HG03025 (cell line): ENCODE data around the gene TBATA.

Source experiments
- ATAC-seq: cut with Tn5 transposase; IDR thresholded peaks from one replicate; pipeline ENCODE4 v1.9.1; 2021; ENCODE audit warnings: mild to moderate bottlenecking, moderate library complexity; ENCODE audit not compliant: unreplicated experiment, low FRiP score

Gene TBATA

GRCh38 chr10:70763567-70763966 lies 21.6 kb downstream of the TBATA start:
- ATAC-seq: no peak

GRCh38 chr10:70762441-70763175 lies 22.6 kb downstream of the TBATA start:
- ATAC-seq: no peak

GRCh38 chr10:70761727-70762350 lies 23.3 kb downstream of the TBATA start:
- no peak for ATAC-seq

- no peak for ATAC-seq
Measured at GRCh38 chr10:70761031-70761601, 24.1 kb downstream of the TBATA start.

- no peak for ATAC-seq
Measured at GRCh38 chr10:70760271-70760787, 24.8 kb downstream of the TBATA start.

- no peak for ATAC-seq
Measured at GRCh38 chr10:70759781-70760180, 25.4 kb downstream of the TBATA start.

- ATAC-seq: no peak
Measured at GRCh38 chr10:70758757-70759514, 26.2 kb downstream of the TBATA start.

GRCh38 chr10:70757856-70758255 lies 27.3 kb downstream of the TBATA start:
- ATAC-seq: no peak

- ATAC-seq: no peak
Measured at GRCh38 chr10:70756700-70757360, 28.3 kb downstream of the TBATA start.

- ATAC-seq: no peak
Measured at GRCh38 chr10:70753841-70754621, 31.1 kb downstream of the TBATA start.

GRCh38 chr10:70753026-70753663 lies 32.0 kb downstream of the TBATA start:
- ATAC-seq: no peak

- ATAC-seq: no peak
Measured at GRCh38 chr10:70752571-70752970, 32.6 kb downstream of the TBATA start.

GRCh38 chr10:70751991-70752390 lies 33.2 kb downstream of the TBATA start:
- no peak for ATAC-seq

- ATAC-seq: no peak
Measured at GRCh38 chr10:70751356-70751755, 33.8 kb downstream of the TBATA start.

- ATAC-seq: no peak
Measured at GRCh38 chr10:70750156-70750703, 34.9 kb downstream of the TBATA start.

GRCh38 chr10:70749756-70750155 lies 35.4 kb downstream of the TBATA start:
- ATAC-seq: no peak

- no peak for ATAC-seq
Measured at GRCh38 chr10:70748801-70749573, 36.2 kb downstream of the TBATA start.

GRCh38 chr10:70748305-70748704 lies 36.9 kb downstream of the TBATA start:
- no peak for ATAC-seq
